ENCODE data around the gene CCDC33. TPM values are rescaled to one million over a fixed set of nuclear protein-coding genes. Genes with fewer than 3 reads are reported as not detected.

CCDC33 gene
- total and polyA plus RNA-seq, 3 experiments from 2014 or later = not detected

GRCh38 chr15:74283368-74283767 is 47.2 kb downstream of the CCDC33 start:
- DNase-seq = no peak
- no peak overlapping the region for H3K4me3 ChIP-seq (ENCODE audit: low read length)
- H3K4me3 Mint-ChIP-seq = no peak overlapping the region
- no peaks in the 10 kb centered on the region for H3K9me3 Mint-ChIP-seq
- POLR2A ChIA-PET = no interaction called here
- H3K27me3 ChIP-seq (ENCODE audit: insufficient read depth, low read length, poor library complexity, severe bottlenecking) = no peaks in the 10 kb centered on the region
- no peaks in the 10 kb centered on the region for H3K36me3 ChIP-seq (ENCODE audit: insufficient read depth, low read length)
- H3K9me3 ChIP-seq (ENCODE audit: low read length) = no peaks in the 10 kb centered on the region
- H3K4me1 ChIP-seq (ENCODE audit: insufficient read depth, low read length) = no peaks in the 10 kb centered on the region
- no peaks in the 10 kb centered on the region for H3K36me3 Mint-ChIP-seq
- CTCF ChIA-PET = no interaction called here
- peaks cover 19 to 56% of the 10 kb centered on the region in 2 donors for H3K27me3 Mint-ChIP-seq
- no peak overlapping the region for H3K27ac Mint-ChIP-seq
- no peaks in the 10 kb centered on the region for H3K4me1 Mint-ChIP-seq
- H3K27ac ChIP-seq (ENCODE audit: low read depth, low read length) = no peak overlapping the region

GRCh38 chr15:74289671-74290070 is 53.5 kb downstream of the CCDC33 start:
- H3K36me3 Mint-ChIP-seq = no peaks in the 10 kb centered on the region
- no peaks in the 10 kb centered on the region for H3K4me1 Mint-ChIP-seq
- POLR2A ChIA-PET = no interaction called here
- CTCF ChIA-PET = no interaction called here
- peaks cover 26 to 70% of the 10 kb centered on the region in 2 donors for H3K27me3 Mint-ChIP-seq
- H3K9me3 Mint-ChIP-seq = peaks cover 0 to 8% (median 0%) of the 10 kb centered on the region in 5 donors
- Histone ChIP-seq H3K27ac (ENCODE audit: low read depth, low read length) (no peak overlapping the region), H3K9me3 (ENCODE audit: low read length) (no peaks in the 10 kb centered on the region), H3K4me1 (ENCODE audit: insufficient read depth, low read length) (no peaks in the 10 kb centered on the region), H3K4me3 (ENCODE audit: low read length) (no peak overlapping the region), H3K27me3 (ENCODE audit: insufficient read depth, low read length, poor library complexity, severe bottlenecking) (no peaks in the 10 kb centered on the region), H3K36me3 (ENCODE audit: insufficient read depth, low read length) (no peaks in the 10 kb centered on the region)
- no peak overlapping the region for H3K4me3 Mint-ChIP-seq
- no peak overlapping the region for H3K27ac Mint-ChIP-seq
- no peak for DNase-seq

GRCh38 chr15:74290645-74291044 is 54.5 kb downstream of the CCDC33 start:
- no peaks in the 10 kb centered on the region for H3K9me3 ChIP-seq (ENCODE audit: low read length)
- no peak overlapping the region for H3K4me3 ChIP-seq (ENCODE audit: low read length)
- DNase-seq = no peak
- H3K4me3 Mint-ChIP-seq = peak overlapping the region in 1 of 7 donors; percentile 29
- no peaks in the 10 kb centered on the region for H3K4me1 Mint-ChIP-seq
- H3K27me3 ChIP-seq (ENCODE audit: insufficient read depth, low read length, poor library complexity, severe bottlenecking) = no peaks in the 10 kb centered on the region
- peaks cover 0 to 8% (median 0%) of the 10 kb centered on the region in 5 donors for H3K9me3 Mint-ChIP-seq
- H3K36me3 Mint-ChIP-seq = no peaks in the 10 kb centered on the region
- ChIA-PET CTCF (no interaction called here), POLR2A (no interaction called here)
- H3K27ac Mint-ChIP-seq = no peak overlapping the region
- no peaks in the 10 kb centered on the region for H3K36me3 ChIP-seq (ENCODE audit: insufficient read depth, low read length)
- H3K4me1 ChIP-seq (ENCODE audit: insufficient read depth, low read length) = no peaks in the 10 kb centered on the region
- H3K27me3 Mint-ChIP-seq = peaks cover 24 to 72% of the 10 kb centered on the region in 2 donors
- H3K27ac ChIP-seq (ENCODE audit: low read depth, low read length) = no peak overlapping the region

GRCh38 chr15:74291101-74292071 is 55.3 kb downstream of the CCDC33 start:
- H3K36me3 Mint-ChIP-seq = no peaks in the 10 kb centered on the region
- H3K4me1 Mint-ChIP-seq = no peaks in the 10 kb centered on the region
- H3K27ac Mint-ChIP-seq = no peak overlapping the region
- H3K27me3 Mint-ChIP-seq = peaks cover 24 to 67% of the 10 kb centered on the region in 2 donors
- ChIA-PET POLR2A (no interaction called here), CTCF (no interaction called here)
- no peak overlapping the region for H3K4me3 Mint-ChIP-seq
- H3K9me3 Mint-ChIP-seq = peaks cover 0 to 8% (median 0%) of the 10 kb centered on the region in 5 donors
- H3K27ac ChIP-seq (ENCODE audit: low read depth, low read length) = no peak overlapping the region
- H3K4me3 ChIP-seq (ENCODE audit: low read length) = no peak overlapping the region
- peak; percentile 24 to 71 (median 55) for DNase-seq
- H3K36me3 ChIP-seq (ENCODE audit: insufficient read depth, low read length) = no peaks in the 10 kb centered on the region
- H3K9me3 ChIP-seq (ENCODE audit: low read length) = no peaks in the 10 kb centered on the region
- no peaks in the 10 kb centered on the region for H3K4me1 ChIP-seq (ENCODE audit: insufficient read depth, low read length)
- no peaks in the 10 kb centered on the region for H3K27me3 ChIP-seq (ENCODE audit: insufficient read depth, low read length, poor library complexity, severe bottlenecking)

- no peaks in the 10 kb centered on the region for H3K4me1 Mint-ChIP-seq
- no peak overlapping the region for H3K27ac Mint-ChIP-seq
- H3K36me3 Mint-ChIP-seq = no peaks in the 10 kb centered on the region
- H3K27me3 Mint-ChIP-seq = peaks cover 23 to 59% of the 10 kb centered on the region in 2 donors
- ChIA-PET POLR2A (no interaction called here), CTCF (no interaction called here)
- H3K4me1 ChIP-seq (ENCODE audit: insufficient read depth, low read length) = no peaks in the 10 kb centered on the region
- no peaks in the 10 kb centered on the region for H3K27me3 ChIP-seq (ENCODE audit: insufficient read depth, low read length, poor library complexity, severe bottlenecking)
- no peaks in the 10 kb centered on the region for H3K36me3 ChIP-seq (ENCODE audit: insufficient read depth, low read length)
- no peak overlapping the region for H3K4me3 Mint-ChIP-seq
- H3K9me3 ChIP-seq (ENCODE audit: low read length) = no peaks in the 10 kb centered on the region
- no peak overlapping the region for H3K4me3 ChIP-seq (ENCODE audit: low read length)
- no peak for DNase-seq
- H3K27ac ChIP-seq (ENCODE audit: low read depth, low read length) = no peak overlapping the region
- H3K9me3 Mint-ChIP-seq = peaks cover 0 to 8% (median 0%) of the 10 kb centered on the region in 5 donors
These were observed 57.1 kb downstream of the CCDC33 start for GRCh38 chr15:74293021-74293810.

- Mint-ChIP-seq H3K9me3 (peaks cover 0 to 8% (median 0%) of the 10 kb centered on the region in 5 donors), H3K27ac (no peak overlapping the region), H3K27me3 (peaks cover 24 to 53% of the 10 kb centered on the region in 2 donors), H3K4me3 (no peak overlapping the region), H3K36me3 (no peaks in the 10 kb centered on the region), H3K4me1 (no peaks in the 10 kb centered on the region)
- DNase-seq = no peak
- Histone ChIP-seq H3K27ac (ENCODE audit: low read depth, low read length) (no peak overlapping the region), H3K36me3 (ENCODE audit: insufficient read depth, low read length) (no peaks in the 10 kb centered on the region), H3K9me3 (ENCODE audit: low read length) (no peaks in the 10 kb centered on the region), H3K27me3 (ENCODE audit: insufficient read depth, low read length, poor library complexity, severe bottlenecking) (no peaks in the 10 kb centered on the region), H3K4me1 (ENCODE audit: insufficient read depth, low read length) (no peaks in the 10 kb centered on the region), H3K4me3 (ENCODE audit: low read length) (no peak overlapping the region)
- ChIA-PET CTCF (no interaction called here), POLR2A (no interaction called here)
These were observed 57.9 kb downstream of the CCDC33 start for GRCh38 chr15:74294010-74294409.

- H3K36me3 Mint-ChIP-seq = no peaks in the 10 kb centered on the region
- POLR2A ChIA-PET = no interaction called here
These were observed 59.7 kb downstream of the CCDC33 start for GRCh38 chr15:74295800-74296199.

GRCh38 chr15:74297887-74298286 is 61.8 kb downstream of the CCDC33 start:
- DNase-seq = no peak
- H3K27ac Mint-ChIP-seq = no peak overlapping the region
- H3K36me3 Mint-ChIP-seq = no peaks in the 10 kb centered on the region
- peaks cover 7% of the 10 kb centered on the region for H3K27me3 ChIP-seq (ENCODE audit: insufficient read depth, low read length, poor library complexity, severe bottlenecking)
- no peaks in the 10 kb centered on the region for H3K4me1 ChIP-seq (ENCODE audit: insufficient read depth, low read length)
- CTCF ChIA-PET = interaction anchor here (0.7 to 1.0 kb wide), 2 partner anchors 9 to 11 kb away, joined by 3 read pairs; no protein-coding TSS in a partner anchor
- H3K9me3 ChIP-seq (ENCODE audit: low read length) = no peaks in the 10 kb centered on the region
- POLR2A ChIA-PET = interaction anchor here (0.6 kb wide), 1 partner anchor 22 kb away, joined by 3 read pairs; no protein-coding TSS in a partner anchor
- no peak overlapping the region for H3K4me3 ChIP-seq (ENCODE audit: low read length)
- H3K4me1 Mint-ChIP-seq = no peaks in the 10 kb centered on the region
- H3K27ac ChIP-seq (ENCODE audit: low read depth, low read length) = no peak overlapping the region
- no peaks in the 10 kb centered on the region for H3K36me3 ChIP-seq (ENCODE audit: insufficient read depth, low read length)
- H3K4me3 Mint-ChIP-seq = no peak overlapping the region
- peaks cover 27 to 54% of the 10 kb centered on the region in 2 donors for H3K27me3 Mint-ChIP-seq
- peaks cover 0 to 4% (median 0%) of the 10 kb centered on the region in 5 donors for H3K9me3 Mint-ChIP-seq

More at GRCh38 chr15:74295800-74296199, 59.7 kb downstream of the CCDC33 start:
- Mint-ChIP-seq H3K27ac (no peak overlapping the region), H3K4me3 (no peak overlapping the region), H3K27me3 (peaks cover 23 to 51% of the 10 kb centered on the region in 2 donors), H3K9me3 (peaks cover 0 to 8% (median 0%) of the 10 kb centered on the region in 5 donors), H3K4me1 (no peaks in the 10 kb centered on the region)
- Histone ChIP-seq H3K4me3 (ENCODE audit: low read length) (no peak overlapping the region), H3K27me3 (ENCODE audit: insufficient read depth, low read length, poor library complexity, severe bottlenecking) (no peaks in the 10 kb centered on the region), H3K36me3 (ENCODE audit: insufficient read depth, low read length) (no peaks in the 10 kb centered on the region), H3K4me1 (ENCODE audit: insufficient read depth, low read length) (no peaks in the 10 kb centered on the region), H3K27ac (ENCODE audit: low read depth, low read length) (no peak overlapping the region), H3K9me3 (ENCODE audit: low read length) (no peaks in the 10 kb centered on the region)
- no peak for DNase-seq
- CTCF ChIA-PET = no interaction called here

Measured in CD8-positive, alpha-beta memory T cell (primary cell).